H54 (cell line): ENCODE measurements around the gene LTF.

ENCODE experiments used
- DNase-seq: peaks from one replicate; pipeline ENCODE4 v3.0.0; 2011; ENCODE audit warnings: low spot score, mixed read lengths; ENCODE audit not compliant: insufficient read length
- FAIRE-seq: peaks from 3 replicates; lab custom pipeline; 2011; peaks lifted over from hg19 to GRCh38; lab: Jason Lieb, UNC
- POLR2A ChIP-seq: IDR thresholded peaks from 2 replicates; pipeline ENCODE4 v1.6.1; 2011; ENCODE audit warnings: low read depth, mild to moderate bottlenecking, low read length

LTF gene

GRCh38 chr3:46464326-46465195, at the start of gene LTF:
LTF (minus strand) TSS chr3:46464905; CDS start chr3:46464867, 38 bp downstream.
- FAIRE-seq, result no peak
- no peak for DNase-seq
- no peak for TF ChIP-seq POLR2A

- DNase-seq (no peak), FAIRE-seq (peak; percentile 80)
- TF ChIP-seq POLR2A, result no peak
Measured at GRCh38 chr3:46512191-46512749, 47.6 kb upstream of the LTF start.

- DNase-seq (no peak), FAIRE-seq (no peak)
- TF ChIP-seq POLR2A, result no peak
Measured at GRCh38 chr3:46509661-46510187, 45.0 kb upstream of the LTF start.

GRCh38 chr3:46508850-46509591, 44.3 kb upstream of the LTF start:
- FAIRE-seq, result no peak
- DNase-seq, result no peak
- no peak for TF ChIP-seq POLR2A

GRCh38 chr3:46506526-46506925, 41.8 kb upstream of the LTF start:
- DNase-seq (no peak), FAIRE-seq (no peak)
- TF ChIP-seq POLR2A, result no peak

- no peak for TF ChIP-seq POLR2A
- DNase-seq (no peak), FAIRE-seq (no peak)
Measured at GRCh38 chr3:46505953-46506352, 41.2 kb upstream of the LTF start.

- DNase-seq (no peak), FAIRE-seq (no peak)
- no peak for TF ChIP-seq POLR2A
Measured at GRCh38 chr3:46504789-46505188, 40.1 kb upstream of the LTF start.

- DNase-seq (no peak), FAIRE-seq (no peak)
- no peak for TF ChIP-seq POLR2A
Measured at GRCh38 chr3:46503200-46503874, 38.6 kb upstream of the LTF start.

GRCh38 chr3:46501702-46502101, 37.0 kb upstream of the LTF start:
- DNase-seq, result no peak
- no peak for FAIRE-seq

GRCh38 chr3:46500656-46501635, 36.2 kb upstream of the LTF start:
- FAIRE-seq (no peak), DNase-seq (no peak)

More at GRCh38 chr3:46501702-46502101, 37.0 kb upstream of the LTF start:
- no peak for TF ChIP-seq POLR2A

GRCh38 chr3:46498916-46499519, 34.3 kb upstream of the LTF start:
- FAIRE-seq, result no peak
- no peak for DNase-seq
- no peak for TF ChIP-seq POLR2A

More at GRCh38 chr3:46500656-46501635, 36.2 kb upstream of the LTF start:
- no peak for TF ChIP-seq POLR2A

- FAIRE-seq (no peak), DNase-seq (no peak)
- no peak for TF ChIP-seq POLR2A
Measured at GRCh38 chr3:46497556-46498265, 33.0 kb upstream of the LTF start, which contains the start of gene RTP3. RTP3 (plus strand) TSS chr3:46497976; CDS start chr3:46498063, 87 bp downstream.
